Inferior parietal cortex (tissue), 1 donor: ENCODE measurements around the gene EDN2.
A peak's percentile ranks its signal among the peaks of the same experiment; 100 is the strongest.

Experiments used
- DNase-seq: peaks from one replicate; pipeline ENCODE4 v3.0.0-alpha.2; 2016; ENCODE audit errors: extremely low spot score

The EDN2 gene

DNA sequence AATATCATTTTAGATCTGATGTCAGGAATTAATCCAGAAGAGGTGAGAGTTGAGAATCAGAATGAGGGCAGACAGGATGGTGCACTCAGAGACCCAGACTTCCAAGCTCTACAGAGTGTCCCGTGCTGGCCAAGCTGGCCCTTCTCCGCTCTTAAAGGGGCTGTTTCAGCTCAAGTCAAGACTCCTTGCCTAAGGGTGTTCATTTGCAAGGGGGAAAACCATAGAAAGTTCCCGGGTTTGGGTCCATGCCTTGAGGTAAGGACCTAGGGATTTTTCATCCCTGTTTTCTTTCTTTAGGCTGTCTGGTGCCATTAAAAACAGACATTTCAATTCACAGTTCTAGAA is 47.5 kb downstream of the EDN2 start:
- DNase-seq = no peak

DNA sequence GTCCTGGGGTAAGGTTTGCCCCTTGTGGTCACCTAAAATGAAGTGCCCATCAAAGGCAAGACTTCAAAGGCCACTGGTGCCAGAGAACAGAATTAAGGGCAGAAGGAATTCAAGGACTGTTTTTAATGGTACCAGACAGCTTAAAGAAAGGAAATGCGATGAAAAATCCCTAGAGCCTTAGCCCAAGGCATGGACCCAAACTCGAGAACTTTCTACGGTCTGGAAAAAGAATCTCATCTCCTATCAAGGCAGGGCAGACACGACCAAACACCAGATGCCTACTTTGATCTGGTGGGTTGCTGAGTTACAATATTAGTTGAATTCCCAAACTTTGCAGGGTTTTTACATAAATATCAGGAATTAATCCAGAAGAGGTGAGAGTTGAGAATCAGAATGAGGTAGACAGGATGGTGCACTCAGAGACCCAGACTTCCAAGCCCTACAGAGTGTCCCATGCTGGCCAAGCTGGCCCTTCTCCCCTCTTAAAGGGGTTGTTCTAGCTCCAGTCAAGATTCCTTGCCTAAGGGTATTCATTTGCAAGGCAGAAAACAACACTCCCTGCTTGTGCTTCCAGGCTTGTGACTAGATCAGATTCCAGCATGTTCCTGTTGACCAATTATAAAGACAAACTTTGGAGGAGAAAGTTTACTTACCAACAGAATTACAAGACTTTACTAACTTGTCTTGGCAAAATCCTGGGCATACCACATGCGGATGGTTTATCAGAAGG is 48.0 kb downstream of the EDN2 start:
- no peak for DNase-seq

DNA sequence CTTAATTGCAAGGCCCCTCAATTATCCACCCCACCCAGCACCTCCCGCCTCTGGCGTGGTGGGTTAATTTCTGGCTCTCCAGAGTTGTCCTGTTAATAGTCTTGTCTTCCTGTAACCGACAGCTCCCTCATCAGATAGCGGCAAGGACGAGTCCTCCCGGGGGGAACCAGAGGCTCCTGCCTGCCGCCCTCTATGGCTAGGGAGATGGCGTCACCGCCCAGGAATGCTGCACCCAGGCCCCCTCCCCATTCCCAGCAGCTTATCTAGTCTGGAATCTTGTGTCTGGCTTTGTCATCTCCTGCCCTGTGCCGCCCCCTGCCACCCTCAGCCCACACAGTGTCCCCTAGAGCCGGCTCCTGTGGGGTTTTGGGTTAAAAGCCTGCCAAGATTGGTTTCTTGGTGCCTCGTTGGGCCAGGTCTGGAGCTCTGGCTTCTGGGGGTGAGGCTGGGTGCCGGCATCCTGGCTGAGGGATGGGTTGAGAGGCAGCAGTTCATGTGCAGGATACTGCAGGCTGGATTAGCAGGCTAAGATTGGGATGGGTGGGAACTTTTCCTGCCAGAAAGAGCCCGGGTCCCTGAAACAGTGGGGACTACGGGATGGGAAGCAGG is 48.8 kb downstream of the EDN2 start:
- no peak for DNase-seq

DNA sequence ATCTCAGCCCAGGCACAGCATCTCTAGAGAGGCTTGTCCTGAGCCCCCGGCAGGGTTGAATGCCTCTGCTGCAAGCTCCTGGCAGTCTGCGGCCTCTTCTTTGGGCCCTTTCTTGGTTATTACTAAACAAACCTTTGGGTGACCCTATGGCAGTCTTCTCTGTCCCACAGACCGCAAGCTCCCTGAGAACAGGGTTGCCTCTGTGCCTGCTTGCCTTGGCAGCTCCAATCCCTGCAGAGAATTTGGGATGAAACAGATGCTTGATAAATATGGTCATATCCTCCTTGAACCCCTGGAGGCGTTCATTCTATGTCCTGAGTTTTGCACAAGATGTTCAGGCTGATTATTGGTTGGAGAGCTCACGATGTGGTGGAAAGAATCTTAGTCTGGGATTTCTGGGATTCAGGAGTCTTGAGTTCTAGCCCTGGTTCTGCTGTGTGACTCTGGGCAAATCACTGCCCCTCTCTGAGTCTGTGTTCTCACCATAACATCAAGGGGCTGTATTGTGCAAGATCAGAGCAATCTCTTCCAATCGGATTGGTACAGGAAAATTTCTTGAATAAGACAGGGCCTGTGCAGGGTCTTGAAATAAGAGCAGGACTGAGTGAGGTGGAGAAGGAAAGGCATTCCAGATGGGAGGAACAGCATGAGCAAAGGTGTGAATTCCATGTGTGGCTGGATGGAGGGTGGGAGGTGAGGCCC is 49.6 kb downstream of the EDN2 start:
- DNase-seq = no peak

DNA sequence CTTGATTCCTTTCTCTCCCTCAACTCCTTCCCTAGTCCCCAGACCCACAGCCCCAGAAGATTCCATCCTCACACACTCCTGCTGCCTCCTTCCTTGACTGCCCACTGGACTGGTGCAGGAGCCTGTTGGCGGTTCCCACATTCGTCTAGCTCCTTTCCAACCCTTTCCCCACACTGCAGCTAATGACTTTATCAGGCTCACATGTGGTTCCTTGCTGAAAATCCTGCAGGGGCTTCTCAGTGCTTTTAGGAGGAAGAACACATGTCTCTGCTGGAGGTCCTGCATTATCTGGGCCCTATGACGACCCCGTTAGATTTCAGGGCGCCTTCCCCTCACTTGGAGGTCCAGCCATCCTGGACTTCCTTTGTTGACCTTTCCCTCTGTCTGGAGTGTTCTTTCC is 50.2 kb downstream of the EDN2 start:
- DNase-seq = no peak

DNA sequence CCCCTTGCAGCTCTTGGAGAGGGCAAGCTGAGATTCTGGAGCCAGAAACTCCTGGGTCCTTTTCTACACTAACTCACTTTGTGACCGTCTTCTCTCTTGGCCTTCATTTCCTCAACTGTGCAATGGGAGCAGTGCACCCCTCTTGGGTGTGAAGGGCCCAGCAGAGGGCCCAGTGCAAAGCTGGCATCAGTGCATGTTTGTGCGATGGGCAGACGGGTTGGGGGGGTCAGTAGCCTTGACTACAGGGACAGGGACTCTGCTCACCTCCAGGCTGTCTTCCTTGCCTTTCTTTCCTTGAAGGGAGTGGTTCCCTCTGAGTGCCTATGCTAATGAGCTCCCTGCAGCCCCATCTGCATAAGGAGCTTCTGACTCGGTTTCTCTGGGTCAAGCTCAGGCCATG is 51.0 kb downstream of the EDN2 start:
- DNase-seq = no peak

DNA sequence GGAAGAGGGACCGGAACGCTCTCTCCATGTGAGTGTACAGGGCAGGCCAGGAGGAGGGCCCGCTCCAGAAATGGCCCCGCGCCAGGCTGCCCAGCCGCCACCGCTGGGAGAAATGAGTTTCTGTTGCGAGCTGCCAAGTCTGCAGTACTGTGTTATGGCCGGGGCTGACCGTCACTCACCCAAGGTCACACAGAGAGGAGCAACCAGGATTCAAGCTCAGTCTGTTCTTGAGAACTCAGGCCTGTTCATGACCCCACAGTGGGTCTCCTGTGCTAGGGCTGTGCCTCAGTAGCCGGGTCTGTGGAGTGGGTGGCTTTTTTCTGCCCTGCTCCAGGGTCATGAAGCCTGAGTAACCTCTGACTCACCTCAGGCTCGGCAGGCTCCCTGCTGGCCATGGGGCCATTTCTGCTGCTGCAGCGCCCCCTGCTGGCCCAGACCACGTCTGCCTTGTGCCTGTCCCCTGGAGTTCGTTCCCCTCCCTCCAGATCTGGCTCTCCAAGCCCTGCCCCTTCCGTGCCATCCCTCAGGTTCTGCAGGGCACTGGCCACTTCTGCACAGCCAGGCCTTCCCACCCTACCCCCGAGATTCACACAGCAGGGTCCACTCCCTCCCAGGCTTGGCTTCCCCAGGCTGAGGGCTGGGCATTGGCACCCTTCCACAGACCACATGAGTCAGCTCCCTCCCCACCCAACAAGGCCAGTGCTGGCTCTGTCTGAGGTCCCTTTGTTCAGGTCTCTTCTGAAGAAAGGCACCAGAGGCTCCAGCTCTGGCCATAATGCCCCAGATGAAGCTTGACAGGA is 51.8 kb downstream of the EDN2 start:
- peak; percentile 79 for DNase-seq

DNA sequence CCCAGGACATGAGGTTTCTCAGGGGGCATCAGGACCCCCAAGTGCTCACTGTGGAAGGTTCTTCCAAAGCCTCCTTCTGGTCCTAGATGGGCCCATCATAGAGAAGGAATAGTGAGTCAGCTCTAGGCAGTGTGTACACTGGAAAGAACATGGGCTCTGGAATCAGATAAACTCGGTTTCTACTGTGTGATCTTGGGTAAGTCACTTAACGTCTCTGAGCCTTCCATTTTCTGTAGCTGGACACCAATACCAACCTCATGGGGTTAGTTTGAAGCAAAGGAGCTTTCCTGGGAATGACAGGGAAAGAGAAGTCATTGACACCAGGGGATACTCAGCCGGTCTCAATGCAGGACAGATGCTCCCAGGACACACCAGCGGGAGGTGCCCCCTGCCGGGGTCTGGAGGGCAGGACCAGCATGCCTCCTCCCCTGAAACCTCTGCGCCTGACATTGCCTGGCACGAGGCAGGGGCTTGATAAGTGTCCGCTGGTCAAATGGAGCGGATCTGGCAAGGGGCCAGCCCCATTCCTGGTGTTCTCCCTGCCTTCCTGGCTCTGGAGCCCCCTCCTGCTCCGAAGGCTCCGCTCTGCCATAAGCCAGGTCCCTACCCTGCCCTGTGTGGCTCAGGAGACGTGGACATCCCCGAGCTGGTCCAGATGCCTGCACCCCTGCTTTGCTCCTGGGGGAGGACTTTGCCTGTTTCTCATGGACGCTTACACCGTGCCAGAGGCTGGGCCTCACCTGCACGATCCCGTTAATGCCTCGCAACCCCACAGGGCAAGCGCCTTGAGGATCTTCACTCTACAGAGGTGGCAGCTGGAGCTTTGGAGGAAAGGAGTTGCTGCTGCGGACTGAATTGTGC is 52.8 kb downstream of the EDN2 start:
- DNase-seq = no peak

GRCh38 chr1:41430582-41430981 is 53.9 kb downstream of the EDN2 start:
- DNase-seq = no peak

- no peak for DNase-seq
These were observed 54.4 kb downstream of the EDN2 start for GRCh38 chr1:41430069-41430468.

GRCh38 chr1:41429641-41430035 is 54.8 kb downstream of the EDN2 start:
- DNase-seq = no peak
